PC-3 (cell line): ENCODE data around the gene SMOC2.

Experiments
- EZH2phosphoT487 ChIP-seq: fragments of 300-600 bp; sonication (generic); IDR thresholded peaks from 2 replicates; pipeline ENCODE4 v1.6.1; 2018; ENCODE audit warnings: mild to moderate bottlenecking, antibody characterized with exemption, low read length, borderline replicate concordance
- TF ChIP-seq, protein P1 (sequence below): fragments of 300-600 bp; sonication (generic); conservative IDR thresholded peaks from 2 replicates; pipeline ENCODE4 v1.5.1; 2017; ENCODE audit warnings: antibody characterized with exemption, low read depth, mild to moderate bottlenecking, low read length

DNA sequence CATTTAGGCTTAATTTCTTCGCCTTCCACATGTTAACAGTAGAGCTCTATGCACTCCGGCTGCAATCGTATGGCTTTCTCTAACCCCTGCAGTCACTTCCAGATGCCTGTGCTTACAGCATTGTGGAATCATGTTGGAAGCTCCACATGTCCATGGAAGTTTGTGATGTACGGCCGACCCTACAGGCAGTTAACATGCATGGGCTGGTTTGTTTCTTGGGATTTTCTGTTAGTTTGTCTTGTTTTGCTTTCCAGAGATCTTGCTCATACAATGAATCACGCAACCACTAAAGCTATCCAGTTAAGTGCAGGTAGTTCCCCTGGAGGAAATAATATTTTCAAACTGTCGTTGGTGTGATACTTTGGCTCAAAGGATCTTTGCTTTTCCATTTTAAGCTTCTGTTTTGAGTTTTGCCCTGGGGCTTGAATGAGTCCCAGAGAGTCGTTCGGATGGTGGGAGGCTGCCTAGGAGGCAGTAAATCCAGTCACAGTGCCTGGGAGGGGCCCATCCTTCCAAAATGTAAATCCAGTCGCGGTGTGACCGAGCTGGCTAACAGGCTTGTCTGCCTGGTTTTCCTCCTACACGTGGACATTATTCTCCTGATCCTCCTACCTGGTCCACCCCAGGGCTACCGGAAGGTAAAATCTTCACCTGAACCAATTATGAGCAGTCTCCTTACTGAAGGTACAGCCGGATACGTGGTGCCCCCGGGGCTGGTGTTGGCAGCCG is 225.9 kb downstream of the SMOC2 start:
- TF ChIP-seq, protein P1, sequence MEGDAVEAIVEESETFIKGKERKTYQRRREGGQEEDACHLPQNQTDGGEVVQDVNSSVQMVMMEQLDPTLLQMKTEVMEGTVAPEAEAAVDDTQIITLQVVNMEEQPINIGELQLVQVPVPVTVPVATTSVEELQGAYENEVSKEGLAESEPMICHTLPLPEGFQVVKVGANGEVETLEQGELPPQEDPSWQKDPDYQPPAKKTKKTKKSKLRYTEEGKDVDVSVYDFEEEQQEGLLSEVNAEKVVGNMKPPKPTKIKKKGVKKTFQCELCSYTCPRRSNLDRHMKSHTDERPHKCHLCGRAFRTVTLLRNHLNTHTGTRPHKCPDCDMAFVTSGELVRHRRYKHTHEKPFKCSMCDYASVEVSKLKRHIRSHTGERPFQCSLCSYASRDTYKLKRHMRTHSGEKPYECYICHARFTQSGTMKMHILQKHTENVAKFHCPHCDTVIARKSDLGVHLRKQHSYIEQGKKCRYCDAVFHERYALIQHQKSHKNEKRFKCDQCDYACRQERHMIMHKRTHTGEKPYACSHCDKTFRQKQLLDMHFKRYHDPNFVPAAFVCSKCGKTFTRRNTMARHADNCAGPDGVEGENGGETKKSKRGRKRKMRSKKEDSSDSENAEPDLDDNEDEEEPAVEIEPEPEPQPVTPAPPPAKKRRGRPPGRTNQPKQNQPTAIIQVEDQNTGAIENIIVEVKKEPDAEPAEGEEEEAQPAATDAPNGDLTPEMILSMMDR = no peak
- no peak for TF ChIP-seq EZH2phosphoT487
